ENCODE results near the gene ZNF454.

ZNF454 gene

DNA sequence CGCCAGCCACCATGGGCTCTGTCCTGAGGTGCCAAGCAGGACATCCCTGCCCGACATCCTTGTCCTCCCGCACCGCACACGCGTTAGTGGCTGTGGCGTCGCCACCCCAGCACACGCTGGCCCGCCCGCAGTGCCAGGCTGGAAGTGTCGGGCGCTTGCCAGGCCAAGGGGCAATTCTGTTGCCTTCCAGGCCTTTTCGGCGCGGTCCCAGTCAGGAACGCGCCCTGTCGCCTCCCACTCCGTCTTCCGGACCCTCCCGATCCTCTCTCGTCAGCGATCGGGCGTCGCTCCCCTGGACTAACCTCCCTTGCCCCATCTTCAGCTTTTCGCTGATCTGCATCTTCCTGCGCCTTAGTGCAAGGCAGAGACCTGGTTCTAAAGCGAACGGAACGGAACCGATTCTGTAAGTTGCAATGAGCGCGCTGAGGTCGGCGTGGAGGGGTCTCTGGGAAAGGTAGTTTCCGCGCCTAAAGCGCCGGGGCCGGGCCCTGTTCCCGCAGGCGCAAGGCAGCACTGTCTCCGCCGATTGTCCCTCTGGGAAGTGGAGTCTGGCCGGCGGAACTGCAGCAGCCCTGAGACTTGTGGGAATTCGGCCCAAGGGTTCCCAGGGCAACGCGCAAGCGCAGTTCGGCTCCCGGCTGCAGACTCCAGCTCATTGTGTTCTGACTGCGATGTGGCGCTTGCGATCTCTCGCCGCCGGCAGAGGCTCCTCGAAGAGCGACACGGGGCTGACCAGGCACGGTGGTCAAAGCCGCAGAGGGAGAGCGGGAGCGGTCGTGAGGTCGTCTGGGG lies at the start of gene ZNF454:
Gene ZNF454 (plus strand): TSS at position 630 of the 792 bp plus-strand sequence. CDS start 1,594 bp downstream, outside the sequence.
- DNase-seq, result no peak

DNA sequence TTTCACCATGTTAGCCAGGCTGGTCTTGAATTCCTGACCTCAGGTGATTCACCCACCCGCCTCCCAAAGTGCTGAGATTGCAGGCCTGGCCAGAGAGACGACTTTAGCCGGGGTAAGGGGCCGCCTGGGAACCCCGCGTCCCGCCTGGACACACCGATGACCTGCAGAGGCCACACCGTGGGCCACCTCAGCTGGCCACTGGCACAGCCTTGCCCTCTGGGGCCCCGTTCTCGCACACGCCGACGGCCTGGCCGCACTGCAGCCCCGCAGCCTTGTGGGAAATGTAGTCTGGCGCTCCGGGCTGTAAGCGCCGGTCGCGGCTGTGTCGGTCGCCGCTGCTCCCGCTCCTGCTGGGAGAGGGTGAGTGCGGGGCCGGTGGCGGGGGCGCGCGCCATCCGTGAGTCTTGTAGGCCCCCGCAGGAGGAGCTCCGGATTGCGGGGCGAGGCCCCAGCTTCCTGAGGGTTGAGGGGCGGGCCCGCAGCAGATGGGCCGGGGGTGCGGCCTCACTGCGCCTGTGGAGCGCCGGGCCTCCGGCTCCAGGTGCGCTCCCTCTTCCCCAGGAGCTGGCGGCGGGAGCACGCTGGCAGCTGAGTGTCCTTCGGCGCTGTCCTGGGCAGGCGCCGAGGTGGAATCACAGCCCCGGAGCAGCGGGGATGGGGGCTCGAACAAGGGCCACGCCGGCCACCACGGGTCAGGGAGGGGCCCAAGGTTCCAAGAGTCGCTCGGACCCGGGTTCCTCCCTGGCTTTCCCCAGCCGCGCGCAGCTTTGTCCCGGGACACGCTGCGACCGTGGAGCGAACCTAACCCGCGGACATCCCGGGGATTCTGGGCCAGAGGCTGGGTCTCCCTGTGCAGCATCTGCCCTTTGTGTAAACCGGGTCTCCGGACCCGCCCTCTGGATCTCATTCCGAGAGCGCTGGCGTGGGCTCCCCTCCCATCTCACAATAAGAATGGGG lies 45.1 kb upstream of the ZNF454 start, which contains the start of gene ZFP2:
Gene ZFP2 (plus strand): TSS at position 299 of the 957 bp plus-strand sequence. CDS start 35,401 bp downstream, outside the sequence.
- peak; percentile 82 for ATAC-seq
- DNase-seq, result peak; percentile 44

More for the DNA sequence above, at the start of gene ZNF454:
- no peak for ATAC-seq

DNA sequence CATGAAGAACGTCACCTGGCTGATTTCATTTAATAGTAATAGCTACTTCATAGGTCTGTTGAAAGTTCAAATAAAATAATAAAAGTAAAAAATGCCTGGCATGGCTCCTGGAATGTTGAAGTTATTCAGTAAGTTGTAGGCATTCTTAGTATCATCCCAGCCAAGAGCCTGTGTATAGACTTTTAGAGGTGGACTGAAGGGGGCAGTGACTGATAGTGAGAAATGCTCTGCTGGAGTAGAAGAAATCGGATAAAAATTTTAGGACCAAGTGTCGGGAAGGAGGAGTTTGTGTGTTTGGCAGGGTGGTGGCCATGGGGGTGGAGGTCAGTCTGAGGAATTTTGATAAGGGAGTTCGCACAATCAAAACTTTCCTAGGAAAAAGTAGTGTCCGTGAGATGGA lies 41.7 kb upstream of the ZNF454 start:
- DNase-seq (no peak), ATAC-seq (no peak)

DNA sequence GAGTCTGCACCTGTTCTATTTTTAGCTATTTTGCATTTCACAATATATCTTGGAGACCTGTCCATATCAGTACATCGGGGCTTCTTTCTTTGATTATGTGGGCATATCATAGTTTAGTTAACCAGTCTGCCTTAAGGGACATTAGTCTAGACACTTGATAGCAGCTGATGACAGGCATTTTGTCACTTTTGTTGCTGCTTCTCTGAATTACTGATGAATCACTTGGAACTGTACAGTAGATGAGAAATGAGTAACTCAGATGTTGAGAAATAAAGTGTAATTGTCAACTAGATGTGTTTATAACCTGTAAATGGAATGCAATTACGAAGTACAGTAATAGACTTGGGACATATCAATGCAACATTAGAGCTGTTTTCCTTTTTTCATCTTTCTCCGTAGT lies 38.1 kb upstream of the ZNF454 start:
- DNase-seq (no peak), ATAC-seq (no peak)

DNA sequence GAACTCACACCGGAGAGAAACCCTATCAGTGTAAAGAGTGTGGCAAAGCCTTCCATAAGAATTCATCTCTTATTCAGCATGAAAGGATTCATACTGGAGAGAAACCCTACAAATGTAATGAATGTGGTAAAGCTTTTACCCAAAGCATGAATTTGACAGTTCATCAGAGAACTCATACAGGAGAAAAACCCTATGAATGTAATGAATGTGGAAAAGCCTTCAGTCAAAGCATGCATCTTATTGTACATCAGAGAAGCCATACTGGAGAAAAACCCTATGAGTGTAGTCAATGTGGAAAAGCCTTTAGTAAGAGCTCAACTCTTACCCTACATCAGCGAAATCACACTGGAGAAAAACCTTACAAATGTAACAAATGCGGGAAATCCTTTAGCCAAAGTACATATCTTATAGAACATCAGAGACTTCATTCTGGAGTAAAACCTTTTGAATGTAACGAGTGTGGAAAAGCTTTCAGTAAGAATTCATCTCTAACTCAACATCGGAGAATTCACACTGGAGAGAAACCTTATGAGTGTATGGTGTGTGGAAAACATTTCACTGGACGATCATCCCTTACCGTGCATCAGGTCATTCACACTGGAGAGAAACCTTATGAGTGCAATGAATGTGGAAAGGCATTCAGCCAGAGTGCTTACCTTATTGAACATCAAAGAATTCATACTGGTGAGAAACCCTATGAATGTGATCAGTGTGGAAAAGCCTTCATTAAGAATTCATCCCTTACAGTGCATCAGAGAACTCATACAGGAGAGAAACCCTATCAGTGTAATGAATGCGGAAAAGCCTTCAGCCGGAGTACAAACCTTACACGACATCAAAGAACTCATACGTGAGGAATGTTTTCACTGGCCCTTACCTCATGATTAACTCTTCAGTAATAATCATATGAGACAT lies 8.9 kb upstream of the ZNF454 start:
- ATAC-seq (no peak), DNase-seq (no peak)

DNA sequence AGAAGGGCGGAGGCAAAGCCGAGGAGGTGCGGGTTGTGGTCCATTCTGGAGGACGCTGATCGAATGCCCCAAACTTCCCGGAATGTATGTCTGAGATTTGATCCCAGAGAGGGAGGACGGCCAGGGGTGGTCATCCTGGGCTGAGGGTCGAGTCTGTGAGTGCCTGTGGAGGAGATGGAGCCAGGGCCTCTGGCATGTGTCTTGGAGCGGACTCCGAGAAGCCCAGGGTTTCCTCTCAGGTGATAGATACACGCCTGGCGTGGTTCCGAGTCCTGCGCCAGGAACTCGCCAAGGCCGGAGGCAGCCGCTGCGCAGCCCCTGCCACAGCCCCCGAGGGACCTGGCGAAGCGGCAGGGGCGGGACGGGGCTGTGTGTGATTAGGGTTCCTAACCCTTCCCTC lies 363 bp downstream of the ZNF454 start:
- no peak for DNase-seq

DNA sequence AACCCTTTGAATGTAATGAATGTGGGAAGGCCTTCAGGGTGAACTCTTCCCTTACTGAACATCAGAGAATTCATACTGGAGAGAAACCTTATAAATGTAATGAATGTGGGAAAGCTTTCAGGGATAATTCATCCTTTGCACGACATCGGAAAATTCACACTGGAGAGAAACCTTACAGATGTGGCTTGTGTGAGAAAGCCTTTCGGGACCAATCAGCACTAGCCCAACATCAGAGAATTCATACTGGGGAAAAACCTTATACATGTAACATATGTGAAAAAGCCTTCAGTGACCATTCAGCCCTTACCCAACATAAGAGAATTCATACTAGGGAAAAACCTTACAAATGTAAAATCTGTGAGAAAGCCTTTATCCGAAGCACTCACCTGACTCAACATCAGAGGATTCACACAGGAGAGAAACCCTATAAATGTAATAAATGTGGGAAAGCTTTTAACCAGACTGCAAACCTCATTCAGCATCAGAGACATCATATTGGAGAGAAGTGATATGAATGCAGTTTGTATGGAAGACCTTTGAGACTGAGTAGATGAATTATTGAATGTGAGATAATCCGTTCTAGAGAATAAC lies 24.6 kb downstream of the ZNF454 start:
- DNase-seq, result no peak
- ATAC-seq, result no peak

More for the DNA sequence above, 363 bp downstream of the ZNF454 start:
- ATAC-seq, result no peak

DNA sequence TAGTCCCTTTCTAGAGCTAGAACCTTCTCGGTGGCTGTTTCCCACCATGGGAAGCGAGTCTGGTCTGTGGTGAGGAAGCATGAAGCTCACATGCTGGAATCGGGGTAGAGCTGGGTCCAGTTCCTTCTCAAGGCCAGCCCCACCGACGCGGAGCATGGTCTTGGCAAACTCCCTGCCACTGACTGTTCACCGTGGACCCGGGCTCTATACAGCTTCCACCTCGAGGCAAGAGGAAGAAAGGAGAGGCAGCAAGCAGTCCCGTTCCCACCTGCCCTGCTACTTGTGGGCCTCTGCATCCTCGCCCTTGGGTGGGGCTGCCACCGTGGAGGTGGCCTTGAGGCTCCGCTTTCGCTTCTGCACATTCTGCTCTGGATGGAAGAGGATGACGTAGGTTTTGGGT lies 40.4 kb downstream of the ZNF454 start:
- no peak for ATAC-seq
- no peak for DNase-seq

DNA sequence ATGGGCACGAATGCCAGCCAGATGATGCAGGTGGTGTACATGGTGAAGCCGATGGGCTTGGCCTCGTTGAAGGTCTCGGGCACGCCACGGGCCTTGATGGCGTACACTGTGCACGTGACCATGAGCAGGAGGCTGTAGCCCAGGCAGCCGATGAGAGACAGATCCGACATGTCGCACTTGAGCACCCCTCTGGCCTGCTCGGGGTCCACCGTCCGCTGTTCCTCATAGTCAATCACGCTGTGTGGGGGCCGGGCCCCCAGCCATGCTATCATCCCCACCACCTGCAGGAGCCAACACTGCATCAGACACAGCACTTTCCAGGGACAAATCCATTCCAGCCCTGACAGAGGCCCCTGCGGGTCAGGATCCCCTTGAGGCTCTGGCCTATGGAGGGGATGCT lies 41.9 kb downstream of the ZNF454 start:
- DNase-seq, result no peak
- ATAC-seq, result no peak

DNA sequence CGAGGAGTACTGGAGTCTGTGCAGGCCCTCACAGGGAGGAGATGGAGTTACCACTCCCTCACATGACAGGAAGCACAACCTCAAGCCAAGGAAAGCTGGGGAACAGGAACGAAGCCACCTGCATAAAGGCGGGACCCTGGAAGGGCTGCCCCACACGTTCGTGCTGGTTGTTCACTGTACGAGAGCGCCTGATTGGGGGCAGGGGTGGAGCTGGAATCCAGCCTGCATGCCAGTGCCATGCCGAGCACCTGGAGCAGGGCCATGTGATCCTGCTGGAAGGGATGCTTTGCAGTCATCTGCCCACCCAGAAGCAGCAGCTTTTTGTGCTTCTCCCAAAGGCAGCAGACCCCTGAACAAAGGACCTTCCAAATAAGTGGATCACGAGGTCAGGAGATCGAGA lies 42.7 kb downstream of the ZNF454 start:
- ATAC-seq (no peak), DNase-seq (no peak)

DNA sequence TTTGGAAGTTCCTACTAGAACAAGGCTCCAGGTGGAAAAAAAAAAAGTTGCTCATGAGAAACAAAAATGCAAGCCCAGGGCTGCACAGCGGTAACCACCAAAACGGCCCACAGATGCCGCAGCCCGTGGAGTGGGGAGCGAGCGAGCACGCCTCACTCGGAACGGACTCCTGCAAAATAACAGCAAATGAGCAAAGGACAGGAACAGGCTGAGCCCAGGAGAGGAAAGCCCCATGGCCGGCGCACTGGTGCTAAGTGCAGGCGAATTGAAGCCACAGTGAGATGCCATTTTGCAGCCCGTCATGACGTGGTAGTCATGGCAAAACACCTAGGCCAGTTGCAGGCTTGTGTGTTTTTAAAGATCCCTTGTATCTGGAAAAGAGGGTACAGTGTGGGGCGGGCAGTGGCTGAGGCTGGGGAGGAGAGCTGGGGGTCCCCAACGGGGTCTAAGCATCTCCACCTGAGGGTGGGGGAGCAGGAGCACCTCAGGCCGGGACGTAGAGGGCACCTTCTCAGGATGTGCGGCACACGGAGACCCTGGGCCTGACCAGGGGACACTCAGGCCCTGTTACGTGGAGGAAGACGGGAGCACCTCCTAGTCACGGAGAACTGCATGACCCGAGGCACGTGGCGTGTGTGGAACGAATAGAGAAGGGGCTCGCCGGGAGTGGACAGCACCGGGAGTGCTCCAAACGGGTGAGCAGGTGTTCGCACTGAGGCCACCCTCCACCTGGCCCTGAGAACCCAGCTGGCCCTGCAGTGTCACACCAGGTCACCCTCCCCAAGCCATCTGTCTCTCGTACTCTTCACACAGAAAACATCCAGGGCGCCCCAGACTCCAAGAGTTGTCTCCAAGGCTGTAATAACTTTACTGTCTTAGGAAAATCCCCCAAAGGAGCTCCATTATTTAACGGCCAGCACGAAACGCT lies 43.4 kb downstream of the ZNF454 start:
- DNase-seq, result no peak
- ATAC-seq, result no peak

DNA sequence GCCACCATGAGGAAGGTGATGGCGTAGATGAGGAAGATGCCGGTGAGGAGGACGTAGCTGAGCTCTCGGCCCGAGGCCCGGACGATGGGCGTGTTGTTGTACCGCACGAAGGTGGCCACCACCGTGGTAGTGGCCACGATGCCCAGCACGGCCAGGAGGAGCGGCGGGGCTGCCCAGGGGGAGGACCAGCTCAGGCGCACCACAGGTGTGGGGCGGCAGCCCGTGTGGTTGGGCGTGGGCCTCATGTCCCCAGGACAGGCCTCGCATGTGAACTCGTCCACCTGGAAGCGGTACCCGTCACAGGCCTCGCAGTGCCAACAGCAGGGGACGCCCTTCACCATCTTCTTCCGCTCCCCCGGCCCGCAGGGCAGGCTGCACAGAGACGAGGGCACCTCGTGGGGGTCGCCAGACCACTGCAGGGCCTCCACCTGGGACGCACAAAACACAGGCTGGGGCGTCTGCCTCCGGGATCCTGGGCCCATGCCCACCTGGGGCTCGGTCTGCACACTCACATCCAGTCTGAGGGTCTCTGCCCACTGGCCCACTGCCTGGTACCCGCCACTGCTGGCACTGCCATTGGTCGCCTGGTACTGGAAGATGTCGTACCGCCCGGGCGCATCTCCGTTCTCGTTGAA lies 45.4 kb downstream of the ZNF454 start:
- no peak for DNase-seq
- ATAC-seq, result no peak

DNA sequence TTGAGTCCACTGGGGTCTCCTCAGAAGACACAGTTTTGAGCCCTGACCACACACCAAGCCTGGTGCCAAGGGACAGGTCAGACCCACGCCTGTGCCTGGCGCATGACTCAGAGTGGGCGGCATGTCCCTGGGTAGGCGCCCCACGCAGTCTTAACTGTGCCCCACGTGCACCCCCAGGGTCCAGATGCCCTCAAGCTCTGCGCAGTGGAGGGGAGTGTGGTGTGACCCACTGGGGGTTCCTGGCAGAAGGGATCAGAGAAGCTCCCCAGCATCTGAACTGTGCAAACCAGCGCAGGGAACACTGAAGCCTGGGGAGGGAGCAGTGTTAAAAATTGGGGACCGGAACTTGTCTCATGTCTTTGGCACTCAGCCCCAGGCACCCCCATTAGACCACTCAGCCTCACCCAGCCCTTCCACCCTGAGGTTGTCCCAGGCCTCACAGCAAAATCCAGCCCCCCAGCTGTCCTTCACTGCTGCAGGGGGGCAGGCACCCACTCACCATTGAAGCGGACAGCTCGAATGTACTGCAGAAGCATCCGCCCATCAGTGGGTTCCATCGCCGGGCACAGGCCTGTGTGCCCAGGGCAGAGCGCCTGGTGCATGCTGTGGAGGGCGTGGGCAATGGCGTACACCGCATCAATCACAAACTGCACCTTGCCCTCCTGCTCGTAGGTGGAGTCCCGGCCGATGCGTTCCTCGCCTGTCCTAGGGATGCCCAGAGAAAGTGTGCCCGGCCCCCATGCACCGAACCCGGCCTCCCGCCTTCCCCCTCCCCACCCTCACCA lies 47.6 kb downstream of the ZNF454 start:
- no peak for ATAC-seq
- no peak for DNase-seq

DNA sequence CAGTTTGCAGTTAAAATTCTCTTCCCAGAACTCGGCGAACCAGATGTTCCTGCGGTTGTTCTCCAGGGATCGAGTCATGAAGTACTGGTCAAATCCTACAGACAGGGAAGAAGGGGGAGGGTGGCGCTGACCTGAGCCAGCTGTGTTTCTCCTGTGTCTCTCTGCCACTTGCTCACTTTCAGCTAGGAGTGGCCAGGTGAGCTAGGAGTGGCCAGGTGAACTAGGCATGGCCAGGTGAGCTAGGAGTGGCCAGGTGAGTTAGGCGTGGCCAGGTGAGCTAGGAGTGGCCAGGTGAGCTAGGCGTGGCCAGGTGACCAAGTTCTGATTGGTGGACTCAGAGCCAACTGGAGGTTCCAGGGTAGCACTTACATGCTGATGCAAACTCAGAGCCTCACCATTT lies 48.3 kb downstream of the ZNF454 start:
- DNase-seq (no peak), ATAC-seq (no peak)

DNA sequence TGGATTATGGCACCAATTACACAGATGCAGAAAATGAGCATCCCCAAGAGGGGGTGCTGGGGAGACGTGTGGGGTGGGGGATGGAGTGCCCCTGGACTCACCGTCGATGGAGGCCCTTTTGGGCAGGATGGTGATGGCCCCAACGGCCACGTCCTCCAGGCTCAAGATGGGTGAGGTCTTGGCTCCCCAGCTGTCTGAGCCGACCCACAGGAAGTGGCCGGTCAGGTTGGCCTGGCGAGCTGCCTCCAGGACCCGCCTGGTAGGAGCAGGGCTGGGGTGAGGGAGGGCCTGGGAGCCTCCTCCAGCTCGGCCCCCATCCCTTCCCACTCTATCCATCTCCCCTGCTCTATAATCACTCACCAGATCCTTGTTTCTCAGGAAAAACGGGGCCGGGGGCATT lies 49.5 kb downstream of the ZNF454 start:
- no peak for DNase-seq

DNA sequence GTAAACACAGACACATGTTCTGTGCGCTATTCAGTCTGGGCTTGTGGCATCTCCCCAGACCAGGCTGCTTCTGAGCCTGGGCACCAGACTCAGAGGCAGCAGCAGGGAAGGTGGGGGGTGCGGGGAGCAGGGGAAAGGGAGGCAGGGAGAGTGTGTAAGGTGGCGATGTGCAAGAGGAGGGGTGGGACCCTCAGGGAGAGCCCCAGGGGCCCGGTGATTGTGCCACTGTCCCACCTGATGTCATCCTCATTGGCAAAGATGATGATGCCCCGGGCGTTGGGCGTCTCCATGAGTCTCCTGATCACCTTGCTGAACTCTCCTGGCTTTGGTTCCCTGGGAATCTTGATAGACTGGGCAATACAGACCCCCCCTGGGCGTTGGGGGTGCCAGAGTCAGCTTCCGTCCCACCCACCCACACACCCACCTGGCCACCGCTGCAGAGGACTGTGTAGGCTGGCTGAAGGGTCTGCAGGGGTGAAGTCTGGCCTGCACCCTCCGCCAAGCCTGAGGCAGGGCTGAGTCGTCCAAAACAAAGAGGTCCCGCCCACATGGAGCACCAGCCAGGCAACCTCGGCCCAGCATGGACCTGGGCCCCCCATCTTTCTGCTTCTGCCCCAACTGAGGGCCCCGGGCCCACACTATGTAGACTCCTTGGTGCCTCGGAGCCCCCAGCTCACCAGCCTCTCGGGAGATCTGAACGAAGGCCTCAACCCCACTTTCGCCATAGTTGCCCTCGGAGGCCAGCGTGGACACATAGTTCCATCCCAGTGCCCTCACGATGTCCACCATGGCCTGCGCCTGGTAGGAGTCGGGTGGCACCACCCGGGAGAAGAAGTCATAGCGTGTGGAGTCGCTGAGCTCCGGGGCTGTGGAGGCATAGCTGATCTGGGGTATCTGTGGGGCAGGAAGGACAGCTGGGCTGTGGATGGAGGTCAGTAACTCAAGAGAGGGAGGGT lies 50.5 kb downstream of the ZNF454 start:
- ATAC-seq (no peak), DNase-seq (no peak)

More for the DNA sequence above, 49.5 kb downstream of the ZNF454 start:
- ATAC-seq, result no peak

DNA sequence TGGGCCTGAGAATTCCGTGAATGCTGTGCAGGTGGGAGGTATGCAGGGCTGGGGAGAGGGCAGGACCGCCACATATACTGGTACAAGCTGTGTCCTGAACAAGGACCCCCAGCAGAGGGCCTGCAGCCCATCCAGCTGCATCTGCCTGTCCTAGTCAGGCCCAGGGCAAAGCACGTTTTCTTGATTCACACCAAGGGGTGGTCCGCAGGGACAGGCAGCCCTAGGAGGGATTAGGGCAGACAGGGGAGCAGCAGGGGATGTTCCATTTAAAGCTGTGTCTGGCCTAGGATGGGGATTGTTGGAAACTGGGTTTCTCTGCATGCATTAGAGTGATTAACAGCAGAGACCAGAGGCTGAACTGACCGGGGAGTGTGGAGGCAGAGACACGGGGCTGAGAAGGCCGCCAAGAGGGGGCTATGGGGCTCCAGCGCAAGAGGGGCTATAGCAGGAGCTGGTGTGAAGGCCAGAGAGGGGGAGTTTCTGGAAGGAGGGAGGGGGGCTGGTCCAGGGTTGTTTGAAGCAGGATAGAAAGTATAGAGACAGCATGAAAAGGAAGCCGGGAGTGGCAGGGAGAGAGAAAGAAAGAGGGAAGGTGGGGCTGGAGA lies 51.4 kb downstream of the ZNF454 start:
- ATAC-seq (no peak), DNase-seq (no peak)
